Prostate gland (tissue), 2 donors: ENCODE measurements around the gene SSH2.

Experiments
- CTCF ChIP-seq, 4 experiments: fragments of 200-600 bp in 2 of 4; fragments of 450-650 bp in 2 of 4; sonication (generic) in 2 of 4; IDR thresholded peaks; 1 replicate in 3 of 4; 2 replicates in 1 of 4; pipeline ENCODE4 v1.5.1; 2016 to 2019; ENCODE audit warnings: antibody characterized with exemption in 4 of 4, mild to moderate bottlenecking in 2 of 4, moderate library complexity in 2 of 4
- POLR2A ChIP-seq: fragments of 450-650 bp; IDR thresholded peaks from one replicate; pipeline ENCODE4 v1.6.1; 2016; ENCODE audit warnings: antibody characterized with exemption, mild to moderate bottlenecking

GRCh38 chr17:29624586-29624985 lies 305.4 kb downstream of the SSH2 start:
- TF ChIP-seq POLR2A (no peak), CTCF (IDR thresholded peaks at IDR 0.05) (no peak)
